ENCODE data around the gene VPS16. TPM values are rescaled to one million over a fixed set of nuclear protein-coding genes. Genes with fewer than 3 reads are reported as not detected.

Gene VPS16
- total RNA-seq, 1 donor from 2014 or later = 35.8 TPM

GRCh38 chr20:2846698-2847097 is 6.2 kb downstream of the VPS16 start:
- ATAC-seq = no peak
- Histone ChIP-seq H3K4me3 (no peak overlapping the region), H3K36me3 (peaks cover 5% of the 10 kb centered on the region), H3K27ac (no peak overlapping the region), H3K9me3 (no peaks in the 10 kb centered on the region), H3K4me1 (peaks cover 5% of the 10 kb centered on the region), H3K27me3 (ENCODE audit: low read depth) (no peaks in the 10 kb centered on the region)
- intact Hi-C loops (cut with DNase I) = no loop called here
- no peak for DNase-seq
- no peak for TF ChIP-seq CTCF (IDR thresholded peaks at IDR 0.05)

- peaks cover 5% of the 10 kb centered on the region for H3K36me3 ChIP-seq
- DNase-seq = no peak
- H3K4me1 ChIP-seq = no peaks in the 10 kb centered on the region
- no peak for ATAC-seq
- TF ChIP-seq CTCF (IDR thresholded peaks at IDR 0.05) = no peak
- intact Hi-C loops (cut with DNase I) = no loop called here
- H3K9me3 ChIP-seq = no peaks in the 10 kb centered on the region
- H3K4me3 ChIP-seq = no peak overlapping the region
- no peaks in the 10 kb centered on the region for H3K27me3 ChIP-seq (ENCODE audit: low read depth)
- no peak overlapping the region for H3K27ac ChIP-seq
Measured at GRCh38 chr20:2847802-2848201, 7.3 kb downstream of the VPS16 start.

GRCh38 chr20:2849529-2849928 is 9.0 kb downstream of the VPS16 start:
- TF ChIP-seq CTCF (IDR thresholded peaks at IDR 0.05) = no peak
- Histone ChIP-seq H3K27ac (no peak overlapping the region), H3K4me3 (no peak overlapping the region), H3K36me3 (peaks cover 5% of the 10 kb centered on the region), H3K9me3 (no peaks in the 10 kb centered on the region), H3K27me3 (ENCODE audit: low read depth) (no peaks in the 10 kb centered on the region), H3K4me1 (no peaks in the 10 kb centered on the region)
- ATAC-seq (no peak), DNase-seq (no peak)
- intact Hi-C loops (cut with DNase I) = no loop called here

GRCh38 chr20:2851086-2851485 is 10.5 kb downstream of the VPS16 start:
- no peak for DNase-seq
- no peaks in the 10 kb centered on the region for H3K27me3 ChIP-seq (ENCODE audit: low read depth)
- TF ChIP-seq CTCF (IDR thresholded peaks at IDR 0.05) = no peak
- no peak overlapping the region for H3K27ac ChIP-seq
- no peak for ATAC-seq
- H3K4me1 ChIP-seq = no peaks in the 10 kb centered on the region
- H3K36me3 ChIP-seq = peaks cover 5% of the 10 kb centered on the region
- no peaks in the 10 kb centered on the region for H3K9me3 ChIP-seq
- intact Hi-C loops (cut with DNase I) = no loop called here
- H3K4me3 ChIP-seq = no peak overlapping the region

GRCh38 chr20:2858591-2858990 is 18.0 kb downstream of the VPS16 start:
- no peak for DNase-seq
- peaks cover 35% of the 10 kb centered on the region for H3K36me3 ChIP-seq
- intact Hi-C loops (cut with DNase I) = no loop called here
- no peaks in the 10 kb centered on the region for H3K9me3 ChIP-seq
- no peak overlapping the region for H3K4me3 ChIP-seq
- no peak for ATAC-seq
- H3K27me3 ChIP-seq (ENCODE audit: low read depth) = no peaks in the 10 kb centered on the region
- no peaks in the 10 kb centered on the region for H3K4me1 ChIP-seq
- TF ChIP-seq CTCF (IDR thresholded peaks at IDR 0.05) = no peak
- no peak overlapping the region for H3K27ac ChIP-seq

Measured in lower lobe of right lung (tissue), 2 donors.